Fibroblast of the aortic adventitia (primary cell): ENCODE measurements around the gene OR11H6. TPM values are rescaled to one million over a fixed set of nuclear protein-coding genes. Genes with fewer than 3 reads are reported as not detected.
A peak's percentile ranks its signal among the peaks of the same experiment; 100 is the strongest.
"Not testable (repeated sequence)": the region's sequence is repeated elsewhere in the genome, so short reads cannot be mapped to it uniquely, and the experiment has no call there.

Experiments used
- DNase-seq: peaks from one replicate; pipeline ENCODE4 v3.0.0-alpha.2; 2010; ENCODE audit warnings: low read depth
- H3K4me3 ChIP-seq: 2 replicates; pipeline ENCODE4 v1.5.1; 2011; ENCODE audit warnings: low read depth, mild to moderate bottlenecking, control low read depth, low read length, moderate library complexity
- total RNA-seq: library from RNA; depleted of rRNA; stranded (reverse); fragments of >200 nt; gene quantifications from 2 replicates; pipeline ENCODE4 v1.2.3, GENCODE V29; 2012; ENCODE audit warnings: low replicate concordance
- TF ChIP-seq, protein P1 (sequence below): IDR thresholded peaks from 2 replicates; pipeline ENCODE4 v1.5.1; 2011; ENCODE audit warnings: mild to moderate bottlenecking, low read length, control low read depth, inconsistent platforms; ENCODE audit not compliant: insufficient read depth

Gene OR11H6
- total RNA-seq, 1 donor = not detected

DNA sequence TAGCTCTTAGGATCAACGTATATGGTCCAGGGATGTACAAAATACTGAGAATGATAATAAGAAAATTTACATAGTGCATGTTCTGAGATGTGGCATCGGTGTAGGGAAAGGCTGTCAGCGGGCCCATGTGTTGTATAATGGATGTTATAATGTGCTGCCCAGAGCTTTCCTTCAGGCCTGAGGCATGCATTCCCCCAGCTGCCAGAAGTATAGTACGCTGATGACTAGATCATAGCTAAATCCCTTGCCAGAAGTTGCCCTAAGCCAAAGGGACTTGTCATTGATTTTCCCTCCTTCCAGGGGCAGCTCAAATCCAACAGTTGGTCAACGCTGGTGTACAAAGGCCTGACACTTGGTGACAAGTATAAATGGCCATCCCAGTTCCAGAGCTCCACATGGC is 39.3 kb upstream of the OR11H6 start:
- DNase-seq = peak; percentile 5
- TF ChIP-seq, protein P1, sequence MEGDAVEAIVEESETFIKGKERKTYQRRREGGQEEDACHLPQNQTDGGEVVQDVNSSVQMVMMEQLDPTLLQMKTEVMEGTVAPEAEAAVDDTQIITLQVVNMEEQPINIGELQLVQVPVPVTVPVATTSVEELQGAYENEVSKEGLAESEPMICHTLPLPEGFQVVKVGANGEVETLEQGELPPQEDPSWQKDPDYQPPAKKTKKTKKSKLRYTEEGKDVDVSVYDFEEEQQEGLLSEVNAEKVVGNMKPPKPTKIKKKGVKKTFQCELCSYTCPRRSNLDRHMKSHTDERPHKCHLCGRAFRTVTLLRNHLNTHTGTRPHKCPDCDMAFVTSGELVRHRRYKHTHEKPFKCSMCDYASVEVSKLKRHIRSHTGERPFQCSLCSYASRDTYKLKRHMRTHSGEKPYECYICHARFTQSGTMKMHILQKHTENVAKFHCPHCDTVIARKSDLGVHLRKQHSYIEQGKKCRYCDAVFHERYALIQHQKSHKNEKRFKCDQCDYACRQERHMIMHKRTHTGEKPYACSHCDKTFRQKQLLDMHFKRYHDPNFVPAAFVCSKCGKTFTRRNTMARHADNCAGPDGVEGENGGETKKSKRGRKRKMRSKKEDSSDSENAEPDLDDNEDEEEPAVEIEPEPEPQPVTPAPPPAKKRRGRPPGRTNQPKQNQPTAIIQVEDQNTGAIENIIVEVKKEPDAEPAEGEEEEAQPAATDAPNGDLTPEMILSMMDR = no peak
- no peak overlapping the region for H3K4me3 ChIP-seq

DNA sequence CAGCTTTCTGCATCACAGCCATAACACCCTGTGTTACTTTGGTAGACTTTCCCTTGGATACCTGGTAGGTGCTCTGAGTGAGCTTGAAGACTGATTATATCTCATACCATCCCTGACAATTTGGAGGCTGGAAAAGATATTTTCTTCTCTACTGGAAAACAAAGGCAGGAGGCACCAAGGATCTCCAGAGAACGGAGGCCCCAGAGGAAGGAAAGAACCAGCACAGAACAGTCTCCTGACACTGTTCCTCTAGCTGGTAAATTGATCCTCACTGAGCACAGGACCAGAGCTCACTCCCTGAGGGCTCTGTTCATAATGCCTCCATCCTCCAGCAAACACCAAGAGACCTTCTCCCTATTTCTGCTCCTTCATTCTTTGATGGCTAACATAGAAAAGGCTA is 32.9 kb upstream of the OR11H6 start, which contains the start of gene OR11G2:
TSS of gene OR11G2 (plus strand) at position 301 of the 400 bp plus-strand sequence. CDS start 6,542 bp downstream, outside the sequence.
- no peak for DNase-seq
- TF ChIP-seq, protein P1 = no peak
- H3K4me3 ChIP-seq = no peak within 1 kb of the TSS

DNA sequence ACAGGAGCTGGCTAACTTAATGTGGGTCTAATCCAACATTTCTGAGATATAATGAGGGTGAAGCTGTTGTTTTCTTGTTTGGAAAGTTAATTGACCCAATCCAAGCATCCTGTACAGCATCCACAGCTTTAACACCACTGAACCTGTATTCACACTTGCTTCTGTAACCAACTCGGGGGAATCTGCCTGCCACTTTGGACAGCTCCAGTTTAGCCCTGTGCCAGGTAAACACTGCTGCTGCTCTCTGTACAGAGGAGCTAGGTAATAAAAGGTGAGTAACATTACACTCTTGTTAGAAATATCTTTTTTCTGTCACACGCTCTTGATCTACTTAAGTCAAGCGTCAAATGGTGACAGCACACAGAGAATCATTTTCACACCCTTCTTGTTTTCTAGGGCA is 32.1 kb upstream of the OR11H6 start:
- DNase-seq = no peak
- no peak overlapping the region for H3K4me3 ChIP-seq
- TF ChIP-seq, protein P1 = no peak

DNA sequence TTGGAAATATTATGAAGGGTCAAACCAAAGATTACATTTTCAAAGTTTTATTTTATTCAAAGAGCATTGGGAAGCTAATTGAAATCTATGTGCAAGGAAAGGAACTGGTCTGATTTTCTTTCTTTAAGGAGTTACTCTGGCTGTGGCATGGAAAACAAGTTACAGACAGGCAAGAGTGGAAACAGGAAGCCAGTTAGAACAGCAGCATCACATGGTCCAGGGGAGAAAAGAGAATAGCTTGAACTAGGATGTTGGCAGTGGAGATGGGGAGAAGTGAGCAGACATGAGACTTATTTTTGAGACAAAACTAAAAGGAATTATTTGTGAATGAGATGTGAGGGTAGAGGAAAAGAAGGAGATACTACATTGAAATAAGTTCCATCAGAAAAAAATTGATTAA is 29.4 kb upstream of the OR11H6 start:
- TF ChIP-seq, protein P1 = no peak
- no peak for DNase-seq
- H3K4me3 ChIP-seq = no peak overlapping the region

DNA sequence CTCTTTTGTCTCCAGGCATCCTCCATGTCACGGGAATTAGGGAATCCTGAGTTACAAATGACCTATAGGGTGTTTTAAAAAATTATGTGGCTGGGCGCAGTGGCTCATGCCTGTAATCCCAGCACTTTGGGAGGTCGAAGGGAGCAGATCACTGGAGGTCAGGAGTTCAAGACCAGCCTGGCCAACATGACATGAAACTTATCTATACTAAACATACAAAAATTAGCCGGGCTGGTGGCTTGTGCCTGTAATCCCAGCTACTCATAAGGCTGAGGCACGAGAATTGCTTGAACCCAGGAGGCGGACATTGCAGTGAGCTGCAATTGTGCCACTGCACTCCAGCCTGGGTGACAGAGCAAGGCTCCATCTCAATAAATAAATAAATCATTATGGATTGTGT is 28.3 kb upstream of the OR11H6 start:
- not testable (repeated sequence) for H3K4me3 ChIP-seq, DNase-seq

DNA sequence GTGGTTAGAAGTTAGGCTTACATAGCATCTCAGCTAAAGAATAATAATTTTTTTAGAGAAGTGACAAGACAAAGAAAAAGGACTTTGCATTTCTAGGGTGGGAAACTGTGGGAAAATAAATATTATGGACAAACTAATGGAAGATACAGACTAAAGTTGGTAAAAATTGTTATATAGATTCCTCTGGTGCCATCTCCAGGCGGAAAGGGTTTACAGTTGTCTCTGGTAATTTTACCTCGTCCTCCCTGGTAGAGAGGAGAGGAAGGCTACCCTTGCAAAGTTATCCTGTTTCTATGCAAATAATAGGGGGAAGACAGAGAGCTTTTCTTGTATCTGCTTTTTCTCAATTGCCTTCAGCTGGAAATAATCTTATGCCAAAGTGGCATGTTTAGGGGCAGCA is 27.6 kb upstream of the OR11H6 start:
- H3K4me3 ChIP-seq = no peak overlapping the region
- no peak for DNase-seq
- TF ChIP-seq, protein P1 = no peak

DNA sequence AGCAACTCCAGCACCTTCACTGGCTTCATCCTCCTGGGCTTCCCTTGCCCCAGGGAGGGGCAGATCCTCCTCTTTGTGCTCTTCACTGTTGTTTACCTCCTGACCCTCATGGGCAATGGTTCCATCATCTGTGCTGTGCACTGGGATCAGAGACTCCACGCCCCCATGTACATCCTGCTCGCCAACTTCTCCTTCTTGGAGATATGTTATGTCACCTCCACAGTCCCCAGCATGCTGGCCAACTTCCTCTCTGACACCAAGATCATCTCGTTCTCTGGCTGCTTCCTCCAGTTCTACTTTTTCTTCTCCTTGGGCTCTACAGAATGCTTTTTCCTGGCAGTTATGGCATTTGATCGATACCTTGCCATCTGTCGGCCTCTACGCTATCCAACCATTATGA is 26.1 kb upstream of the OR11H6 start:
- DNase-seq = no peak
- no peak overlapping the region for H3K4me3 ChIP-seq
- TF ChIP-seq, protein P1 = no peak
